Prostate gland (tissue), 2 donors: ENCODE results near the gene NR5A1. TPM values are rescaled to one million over a fixed set of nuclear protein-coding genes. Genes with fewer than 3 reads are reported as not detected.

Experiments
- DNase-seq: peaks from one replicate; pipeline ENCODE4 v3.0.0-alpha.2; 2019; ENCODE audit warnings: low spot score
- H3K27ac ChIP-seq, 2 donors: fragments of 200-600 bp; sonication (generic); 2 replicates each; pipeline ENCODE4 v1.5.1; 2017 to 2019
- H3K27me3 ChIP-seq: fragments of 200-600 bp; sonication (generic); replicated peaks from 2 replicates; pipeline ENCODE4 v1.5.1; 2019; ENCODE audit not compliant: insufficient read depth
- H3K36me3 ChIP-seq, 2 donors: fragments of 200-600 bp; sonication (generic); 1 replicate in 1 of 2; 2 replicates in 1 of 2; pipeline versions ENCODE4 v1.5.1 to v1.8.1; 2017 to 2019
- H3K4me1 ChIP-seq: fragments of 200-600 bp; sonication (generic); replicated peaks from 2 replicates; pipeline ENCODE4 v1.5.1; 2019
- H3K4me3 ChIP-seq, 2 donors: fragments of 200-600 bp; sonication (generic); 2 replicates each; pipeline ENCODE4 v1.5.1; 2017 to 2019
- H3K9me3 ChIP-seq: fragments of 200-600 bp; sonication (generic); 2 replicates; pipeline ENCODE4 v1.5.1; 2017
- CTCF ChIP-seq, 4 experiments: fragments of 200-600 bp in 2 of 4; fragments of 450-650 bp in 2 of 4; sonication (generic) in 2 of 4; IDR thresholded peaks; 1 replicate in 3 of 4; 2 replicates in 1 of 4; pipeline ENCODE4 v1.5.1; 2016 to 2019; ENCODE audit warnings: antibody characterized with exemption in 4 of 4, mild to moderate bottlenecking in 2 of 4, moderate library complexity in 2 of 4
- POLR2A ChIP-seq: fragments of 450-650 bp; IDR thresholded peaks from one replicate; pipeline ENCODE4 v1.6.1; 2016; ENCODE audit warnings: antibody characterized with exemption, mild to moderate bottlenecking
- POLR2AphosphoS5 ChIP-seq: sonication (generic); formaldehyde crosslinking; IDR thresholded peaks from one replicate; pipeline ENCODE4 v1.6.1; 2017; ENCODE audit warnings: antibody characterized with exemption
- WGBS: methylation state at CpG from one replicate; pipeline ENCODE4 v1.1.5; 2018; 5-methylcytosine and 5-hydroxymethylcytosine counted together
- intact Hi-C: fragments of 100-400 bp; cut with DNase I; formaldehyde crosslinking; loops from one replicate; pipeline ENCODE4 v1.14.2; 2022
- total RNA-seq, 2 donors: library from RNA; depleted of rRNA; stranded (reverse); fragments of >200 nt; gene quantifications; one replicate each; pipeline ENCODE4 v1.1.0, GENCODE V29; 2016

Gene NR5A1
- total RNA-seq, 2 donors from 2014 or later, result 88.4 TPM; not detected in 1

- H3K27me3 ChIP-seq, result no peaks in the 10 kb centered on the region
- no peak overlapping the region for H3K27ac ChIP-seq
- no peak for DNase-seq
- intact Hi-C loops, result no loop called here
- H3K4me1 ChIP-seq, result no peaks in the 10 kb centered on the region
- H3K4me3 ChIP-seq, result no peak overlapping the region
- WGBS, result 85% methylated on average over 28 of the region's 28 CpGs
- TF ChIP-seq POLR2AphosphoS5 (no peak), POLR2A (no peak), CTCF (IDR thresholded peaks at IDR 0.05) (no peak)
- no peaks in the 10 kb centered on the region for H3K36me3 ChIP-seq
- no peaks in the 10 kb centered on the region for H3K9me3 ChIP-seq
Measured at GRCh38 chr9:124469011-124469832, 38.0 kb downstream of the NR5A1 start.

- no peak for DNase-seq
- Histone ChIP-seq H3K27me3 (no peaks in the 10 kb centered on the region), H3K36me3 (no peaks in the 10 kb centered on the region), H3K9me3 (no peaks in the 10 kb centered on the region), H3K27ac (no peak overlapping the region), H3K4me1 (no peaks in the 10 kb centered on the region), H3K4me3 (no peak overlapping the region)
- 94% methylated on average over 15 of the region's 19 CpGs for WGBS
- intact Hi-C loops, result no loop called here
- TF ChIP-seq POLR2AphosphoS5 (no peak), CTCF (IDR thresholded peaks at IDR 0.05) (no peak), POLR2A (no peak)
Measured at GRCh38 chr9:124468061-124468740, 39.0 kb downstream of the NR5A1 start.

GRCh38 chr9:124467410-124468060 lies 39.7 kb downstream of the NR5A1 start:
- intact Hi-C loops, result no loop called here
- Histone ChIP-seq H3K27me3 (no peaks in the 10 kb centered on the region), H3K4me3 (no peak overlapping the region), H3K9me3 (no peaks in the 10 kb centered on the region), H3K27ac (no peak overlapping the region), H3K4me1 (no peaks in the 10 kb centered on the region), H3K36me3 (no peaks in the 10 kb centered on the region)
- DNase-seq, result no peak
- no peak for TF ChIP-seq CTCF (IDR thresholded peaks at IDR 0.05)
- TF ChIP-seq POLR2AphosphoS5, result no peak
- TF ChIP-seq POLR2A, result no peak
- 93% methylated on average over 17 of the region's 17 CpGs for WGBS

GRCh38 chr9:124465736-124466135 lies 41.5 kb downstream of the NR5A1 start:
- H3K36me3 ChIP-seq, result no peaks in the 10 kb centered on the region
- no peak overlapping the region for H3K4me3 ChIP-seq
- H3K9me3 ChIP-seq, result no peaks in the 10 kb centered on the region
- TF ChIP-seq CTCF (IDR thresholded peaks at IDR 0.05) (no peak), POLR2AphosphoS5 (no peak), POLR2A (no peak)
- no peak for DNase-seq
- H3K4me1 ChIP-seq, result no peaks in the 10 kb centered on the region
- 86% methylated on average over 3 of the region's 3 CpGs for WGBS
- no peak overlapping the region for H3K27ac ChIP-seq
- intact Hi-C loops, result no loop called here
- H3K27me3 ChIP-seq, result no peaks in the 10 kb centered on the region
